HCT116 (cell line): ENCODE results near the gene TANGO6. TPM values are rescaled to one million over a fixed set of nuclear protein-coding genes. Genes with fewer than 3 reads are reported as not detected.

ENCODE experiments used
- ATAC-seq: fragments of 200-7000 bp; cut with Tn5 transposase; 2 replicates; pipeline ENCODE4 v1.9.1; 2020; ENCODE audit warnings: mild to moderate bottlenecking, moderate library complexity
- BruUV-seq: library from RNA; stranded (reverse); fragments of 400-500 nt; replicated peaks from 2 replicates; lab custom pipeline; 2021; lab: Mats Ljungman, UMichigan
- CTCF ChIA-PET: fragments of 300-600 bp; sonication (Branson Sonifier 250); formaldehyde crosslinking; loops from one replicate; lab custom pipeline; 2021; ENCODE audit warnings: antibody characterized with exemption; lab: Charles Lee
- POLR2A ChIA-PET: fragments of 300-600, 350-600 bp; sonication (Branson Sonifier 250); formaldehyde crosslinking; loops from one replicate; lab custom pipeline; 2021; ENCODE audit warnings: antibody characterized with exemption; lab: Charles Lee
- RAD21 ChIA-PET, 2 experiments: fragments of 300-600 bp; sonication (Branson Sonifier 250); formaldehyde crosslinking; loops; one replicate each; lab custom pipeline; 2023; ENCODE audit warnings: low total read pairs in 2 of 2; ENCODE audit not compliant: uncharacterized antibody in 2 of 2, unreplicated experiment in 2 of 2, low non-redundant PET in 1 of 2; lab: Charles Lee
- DNase-seq: peaks from one replicate; pipeline ENCODE4 v3.0.0-alpha.2; 2010; ENCODE audit warnings: low read depth, low spot score
- H2AFZ ChIP-seq: fragments of 200-600 bp; shearing (Covaris generic), sonication (generic); 2 replicates; pipeline ENCODE4 v1.6.1; 2017; ENCODE audit warnings: low read depth, mixed run types, mixed read lengths, antibody characterized with exemption, low read length; ENCODE audit not compliant: poor library complexity, severe bottlenecking
- H3K27ac ChIP-seq: 2 replicates; pipeline ENCODE4 v1.5.1; 2012; ENCODE audit warnings: low read depth, low read length
- H3K27me3 ChIP-seq: fragments of 200-600 bp; sonication (generic); 2 replicates; pipeline ENCODE4 v1.6.1; 2016; ENCODE audit warnings: mixed run types, low read length, mixed read lengths; ENCODE audit not compliant: insufficient read depth
- H3K36me3 ChIP-seq, 2 experiments: fragments of 200-500 bp in 1 of 2; fragments of 200-600 bp in 1 of 2; sonication (Bioruptor generic) in 1 of 2; sonication (generic) in 1 of 2; 2 replicates each; pipeline versions ENCODE4 v1.5.1 to v1.6.1; 2014 to 2016; ENCODE audit warnings: low read length in 2 of 2, inconsistent platforms in 1 of 2, mixed read lengths in 1 of 2, mixed run types in 1 of 2; ENCODE audit not compliant: insufficient read depth in 2 of 2, control insufficient read depth in 1 of 2
- H3K4me1 ChIP-seq, 2 experiments: fragments of 200-600 bp in 1 of 2; sonication (generic) in 1 of 2; 2 replicates each; pipeline versions ENCODE4 v1.5.1 to v1.6.1; 2012 to 2017; ENCODE audit warnings: low read length in 2 of 2, inconsistent platforms in 1 of 2, mild to moderate bottlenecking in 1 of 2, mixed read lengths in 1 of 2, mixed run types in 1 of 2, moderate library complexity in 1 of 2; ENCODE audit not compliant: insufficient read depth in 2 of 2, control insufficient read depth in 1 of 2
- H3K4me2 ChIP-seq: fragments of 200-600 bp; sonication (generic); 2 replicates; pipeline ENCODE4 v1.6.1; 2017; ENCODE audit warnings: mixed run types, low read length, mixed read lengths
- H3K4me3 ChIP-seq, 2 experiments: fragments of 200-600 bp in 1 of 2; sonication (generic) in 1 of 2; replicated peaks in 1 of 2; 2 replicates each; pipeline ENCODE4 v1.5.1; 2011 to 2016; ENCODE audit warnings: low read length in 2 of 2, control low read depth in 1 of 2, low read depth in 1 of 2, mild to moderate bottlenecking in 1 of 2, mixed read lengths in 1 of 2, mixed run types in 1 of 2
- H3K79me2 ChIP-seq: fragments of 200-600 bp; sonication (generic); 2 replicates; pipeline ENCODE4 v1.6.1; 2017; ENCODE audit warnings: mild to moderate bottlenecking, mixed run types, low read length, moderate library complexity, mixed read lengths; ENCODE audit not compliant: insufficient read depth
- H3K9ac ChIP-seq: fragments of 200-600 bp; sonication (generic); 2 replicates; pipeline ENCODE4 v1.6.1; 2016; ENCODE audit warnings: low read length, mixed read lengths
- H3K9me2 ChIP-seq: fragments of 200-600 bp; sonication (generic), shearing (Covaris generic); 2 replicates; pipeline ENCODE4 v1.6.1; 2017; ENCODE audit warnings: mixed run types, mild to moderate bottlenecking, moderate library complexity; ENCODE audit not compliant: insufficient read depth
- H3K9me3 ChIP-seq, 2 experiments: fragments of 200-500 bp in 1 of 2; fragments of 200-600 bp in 1 of 2; sonication (Bioruptor generic) in 1 of 2; sonication (generic) in 1 of 2; 2 replicates each; pipeline ENCODE4 v1.6.1; 2014 to 2017; ENCODE audit warnings: low read length in 2 of 2, mixed read lengths in 2 of 2, inconsistent platforms in 1 of 2, low read depth in 1 of 2, mild to moderate bottlenecking in 1 of 2, mixed run types in 1 of 2, moderate library complexity in 1 of 2; ENCODE audit not compliant: control insufficient read depth in 1 of 2, insufficient read depth in 1 of 2
- H4K20me1 ChIP-seq: fragments of 200-600 bp; sonication (generic), shearing (Covaris generic); 2 replicates; pipeline ENCODE4 v1.6.1; 2017; ENCODE audit warnings: mixed run types, mild to moderate bottlenecking, moderate library complexity; ENCODE audit not compliant: insufficient read depth
- ATF3 ChIP-seq: IDR thresholded peaks from 2 replicates; pipeline ENCODE4 v1.6.1; 2012
- CBX3 ChIP-seq: IDR thresholded peaks from 2 replicates; pipeline ENCODE4 v1.6.1; 2012; ENCODE audit warnings: low read depth
- CEBPB ChIP-seq: IDR thresholded peaks from 2 replicates; pipeline ENCODE4 v1.6.1; 2012; ENCODE audit warnings: low read depth
- CTCF ChIP-seq, 3 experiments: fragments of 200-600 bp in 1 of 3; sonication (generic) in 1 of 3; IDR thresholded peaks in 2 of 3; conservative IDR thresholded peaks in 1 of 3; 2 replicates each; pipeline ENCODE4 v1.5.1; 2012 to 2017; ENCODE audit warnings: low read depth in 2 of 3, low read length in 2 of 3, antibody characterized with exemption in 1 of 3, borderline replicate concordance in 1 of 3, control low read depth in 1 of 3, mild to moderate bottlenecking in 1 of 3, mixed read lengths in 1 of 3, mixed run types in 1 of 3, moderate library complexity in 1 of 3; ENCODE audit not compliant: insufficient read depth in 1 of 3
- EGR1 ChIP-seq: IDR thresholded peaks from 2 replicates; pipeline ENCODE4 v1.6.1; 2012; ENCODE audit warnings: low read depth
- ELF1 ChIP-seq: IDR thresholded peaks from 2 replicates; pipeline ENCODE4 v1.6.1; 2012; ENCODE audit warnings: low read depth, borderline replicate concordance
- EZH2 ChIP-seq: fragments of 200-600 bp; sonication (generic); IDR thresholded peaks from 2 replicates; pipeline ENCODE4 v1.6.1; 2017; ENCODE audit warnings: antibody characterized with exemption, mixed run types
- FOSL1 ChIP-seq: IDR thresholded peaks from 2 replicates; pipeline ENCODE4 v1.6.1; 2012; ENCODE audit warnings: low read depth
- JUND ChIP-seq: IDR thresholded peaks from 2 replicates; pipeline ENCODE4 v1.6.1; 2012
- POLR2A ChIP-seq: IDR thresholded peaks from 2 replicates; pipeline ENCODE4 v1.7.0; 2011; ENCODE audit warnings: borderline replicate concordance; ENCODE audit not compliant: insufficient read depth, insufficient read length; ENCODE audit errors: extremely low read depth
- POLR2AphosphoS5 ChIP-seq: IDR thresholded peaks from 2 replicates; pipeline ENCODE4 v1.6.1; 2011; ENCODE audit warnings: mild to moderate bottlenecking, low read depth, low read length, moderate library complexity
- RAD21 ChIP-seq: IDR thresholded peaks from 2 replicates; pipeline ENCODE4 v1.6.1; 2012; ENCODE audit warnings: low read depth, mild to moderate bottlenecking
- REST ChIP-seq: IDR thresholded peaks from 2 replicates; pipeline ENCODE4 v1.6.1; 2012; ENCODE audit warnings: low read depth
- SIN3A ChIP-seq: IDR thresholded peaks from 2 replicates; pipeline ENCODE4 v1.6.1; 2012; ENCODE audit warnings: low read depth
- SP1 ChIP-seq: IDR thresholded peaks from 2 replicates; pipeline ENCODE4 v1.6.1; 2012; ENCODE audit warnings: low read depth
- SRF ChIP-seq: IDR thresholded peaks from 2 replicates; pipeline ENCODE4 v1.6.1; 2012; ENCODE audit warnings: low read depth
- TCF7L2 ChIP-seq: IDR thresholded peaks from 2 replicates; pipeline ENCODE4 v1.7.0; 2011; ENCODE audit warnings: borderline replicate concordance, inconsistent platforms; ENCODE audit not compliant: insufficient read depth, insufficient read length; ENCODE audit errors: extremely low read depth
- YY1 ChIP-seq: IDR thresholded peaks from 2 replicates; pipeline ENCODE4 v1.6.1; 2011; ENCODE audit warnings: low read length, low read depth, moderate library complexity, mild to moderate bottlenecking; ENCODE audit not compliant: insufficient replicate concordance; ENCODE audit errors: extremely low read depth
- ZBTB33 ChIP-seq: IDR thresholded peaks from 2 replicates; pipeline ENCODE4 v1.6.1; 2011; ENCODE audit warnings: mild to moderate bottlenecking, low read length, moderate library complexity; ENCODE audit not compliant: insufficient replicate concordance; ENCODE audit errors: extremely low read depth
- ZFX ChIP-seq: fragments of 450-650 bp; IDR thresholded peaks from 2 replicates; pipeline ENCODE4 v1.6.1; 2017
- ZNF274 ChIP-seq: fragments of 200-500 bp; sonication (Bioruptor generic); IDR thresholded peaks from 2 replicates; pipeline ENCODE4 v1.6.1; 2014; ENCODE audit warnings: mild to moderate bottlenecking, low read depth, low read length, inconsistent platforms
- intact Hi-C: fragments of 100-400 bp; cut with micrococcal nuclease; formaldehyde crosslinking; loops from 2 replicates; pipeline ENCODE4 v1.10.0; 2022
- total RNA-seq: library from RNA; stranded (reverse); gene quantifications from one replicate; pipeline ENCODE4 v1.2.1, GENCODE V29; 2021; ENCODE audit not compliant: unreplicated experiment

The TANGO6 gene
- total RNA-seq, 1 experiment from 2014 or later, result 16.4 TPM

- ChIA-PET POLR2A (interaction anchor here (2.1 kb wide), 1 partner anchor 88 kb away, joined by 5 read pairs; no protein-coding TSS in a partner anchor), CTCF (interaction anchor here (1.1 to 1.3 kb wide), 3 partner anchors 83 to 140 kb away, joined by 3 to 5 read pairs (median 4); no protein-coding TSS in a partner anchor), RAD21 (interaction anchor here in 1 of 2 experiments (1.0 kb wide), 1 partner anchor 120 kb away, joined by 4 read pairs; the partner anchor contains the start of gene HAS3)
- H3K27ac ChIP-seq, result peak overlapping the region; percentile 49; the same call in 1 of the 2 replicates
- no peaks in the 10 kb centered on the region for H4K20me1 ChIP-seq
- peak overlapping the region; percentile 23; the same call in 1 of the 2 replicates for H3K9ac ChIP-seq
- no peaks in the 10 kb centered on the region for H3K9me3 ChIP-seq
- peak; percentile 72 for ATAC-seq
- H3K9me2 ChIP-seq, result no peaks in the 10 kb centered on the region
- no peak overlapping the region; a peak in 1 of 4 replicates for H3K4me3 ChIP-seq
- H2AFZ ChIP-seq, result no peak overlapping the region
- no peaks in the 10 kb centered on the region for H3K36me3 ChIP-seq
- peak overlapping the region; percentile 52 for H3K4me2 ChIP-seq
- peaks cover 30 to 52% of the 10 kb centered on the region in 2 experiments for H3K4me1 ChIP-seq
- DNase-seq, result no peak
- intact Hi-C loops, result loop anchor here (5.0 kb wide), 1 partner anchor 63 kb away; no protein-coding TSS in a partner anchor
- BruUV-seq, result no TSS peak
- H3K79me2 ChIP-seq, result no peaks in the 10 kb centered on the region
- H3K27me3 ChIP-seq, result no peaks in the 10 kb centered on the region
- no peak for TF ChIP-seq ATF3
- TF ChIP-seq ZFX, result no peak
- no peak for TF ChIP-seq EZH2
- TF ChIP-seq SIN3A, result no peak
- TF ChIP-seq CBX3, result 0 out of 2 replicates have a peak, but pooled peaks have one; percentile 56
- no peak for TF ChIP-seq REST
- TF ChIP-seq EGR1, result no peak
- no peak for TF ChIP-seq POLR2AphosphoS5
- TF ChIP-seq ZNF274, result no peak
- TF ChIP-seq ELF1, result no peak
- TF ChIP-seq JUND, result peak; percentile 47
- no peak for TF ChIP-seq SRF
- peak; percentile 46; the same call in 1 of the 2 replicates for TF ChIP-seq CEBPB
- TF ChIP-seq POLR2A, result no peak
- no peak for TF ChIP-seq TCF7L2
- no peak for TF ChIP-seq CTCF (IDR thresholded peaks at IDR 0.05 in 2 of 3, conservative IDR thresholded peaks at IDR 0.05 in 1 of 3; ENCODE audit: borderline replicate concordance in 1 of 3, insufficient read depth in 1 of 3, low read depth in 2 of 3, low read length in 2 of 3)
- TF ChIP-seq RAD21, result no peak
- TF ChIP-seq FOSL1, result peak; percentile 64; the same call in 1 of the 2 replicates
- TF ChIP-seq YY1, result no peak
- no peak for TF ChIP-seq SP1
- TF ChIP-seq ZBTB33, result no peak
These were observed 141.9 kb downstream of the TANGO6 start for GRCh38 chr16:68985268-68985667.
